GM21381 (cell line): ENCODE data around the gene ZNF274.
"Not testable (repeated sequence)": the region's sequence is repeated elsewhere in the genome, so short reads cannot be mapped to it uniquely, and the experiment has no call there.

Source experiments
- ATAC-seq: cut with Tn5 transposase; IDR thresholded peaks from one replicate; pipeline ENCODE4 v1.9.1; 2021; ENCODE audit warnings: mild to moderate bottlenecking, moderate library complexity; ENCODE audit not compliant: unreplicated experiment

Gene ZNF274

GRCh38 chr19:58209577-58209976 lies 26.7 kb downstream of the ZNF274 start:
- ATAC-seq: no peak

- no peak for ATAC-seq
Observed at GRCh38 chr19:58212336-58213074, 29.6 kb downstream of the ZNF274 start.

GRCh38 chr19:58213075-58213369 lies 30.2 kb downstream of the ZNF274 start:
- no peak for ATAC-seq

- no peak for ATAC-seq
Observed at GRCh38 chr19:58217069-58217481, 34.2 kb downstream of the ZNF274 start.

- no peak for ATAC-seq
Observed at GRCh38 chr19:58217607-58218391, 34.9 kb downstream of the ZNF274 start.

- ATAC-seq: no peak
Observed at GRCh38 chr19:58218899-58219298, 36.0 kb downstream of the ZNF274 start.

GRCh38 chr19:58227964-58228584 lies 45.2 kb downstream of the ZNF274 start:
- ATAC-seq: no peak

- ATAC-seq: peak; percentile 88
Observed at GRCh38 chr19:58228585-58229254, 45.9 kb downstream of the ZNF274 start, which contains the start of gene ZNF544. TSS of gene ZNF544 (plus strand) at chr19:58228914. CDS start at chr19:58244024, 15,110 bp downstream.

GRCh38 chr19:58229255-58229639 lies 46.4 kb downstream of the ZNF274 start:
- no peak for ATAC-seq

GRCh38 chr19:58237324-58237723 lies 54.5 kb downstream of the ZNF274 start:
- ATAC-seq: no peak

- ATAC-seq: no peak
Observed at GRCh38 chr19:58243351-58243750, 60.5 kb downstream of the ZNF274 start.

GRCh38 chr19:58248886-58249285 lies 66.0 kb downstream of the ZNF274 start:
- ATAC-seq: no peak

- ATAC-seq: no peak
Observed at GRCh38 chr19:58252102-58252685, 69.3 kb downstream of the ZNF274 start.

GRCh38 chr19:58258259-58258658 lies 75.4 kb downstream of the ZNF274 start:
- not testable (repeated sequence) for ATAC-seq

GRCh38 chr19:58261600-58261967 lies 78.7 kb downstream of the ZNF274 start:
- ATAC-seq: no peak

- ATAC-seq: no peak
Observed at GRCh38 chr19:58261968-58262921, 79.4 kb downstream of the ZNF274 start.

- ATAC-seq: no peak
Observed at GRCh38 chr19:58262922-58263296, 80.0 kb downstream of the ZNF274 start.
